IPS-11a (cell line): Measurements from ENCODE around the gene LMAN1.

Source experiments
- H3K4me3 ChIP-seq: one replicate; pipeline ENCODE4 v1.5.1; 2013; ENCODE audit warnings: low read depth, low read length, control low read depth

The LMAN1 gene

GRCh38 chr18:59358712-59359575 is at the start of gene LMAN1:
Gene LMAN1, minus strand, starts transcription at chr18:59359265. Its CDS starts 21 bp downstream, at chr18:59359244.
- H3K4me3 ChIP-seq = peak within 1 kb of the TSS; percentile 82

GRCh38 chr18:59402432-59403090 is 43.5 kb upstream of the LMAN1 start:
- H3K4me3 ChIP-seq = no peak overlapping the region

GRCh38 chr18:59400407-59400806 is 41.3 kb upstream of the LMAN1 start:
- H3K4me3 ChIP-seq = no peak overlapping the region

GRCh38 chr18:59395226-59396175 is 36.4 kb upstream of the LMAN1 start:
- H3K4me3 ChIP-seq = no peak overlapping the region

- no peak overlapping the region for H3K4me3 ChIP-seq
Measured at GRCh38 chr18:59393381-59393780, 34.3 kb upstream of the LMAN1 start.

- no peak overlapping the region for H3K4me3 ChIP-seq
Measured at GRCh38 chr18:59388817-59389216, 29.8 kb upstream of the LMAN1 start.

GRCh38 chr18:59387687-59388565 is 28.9 kb upstream of the LMAN1 start:
- H3K4me3 ChIP-seq = no peak overlapping the region

- no peak overlapping the region for H3K4me3 ChIP-seq
Measured at GRCh38 chr18:59386909-59387686, 28.0 kb upstream of the LMAN1 start.

- no peak overlapping the region for H3K4me3 ChIP-seq
Measured at GRCh38 chr18:59385191-59385590, 26.1 kb upstream of the LMAN1 start.

- no peak overlapping the region for H3K4me3 ChIP-seq
Measured at GRCh38 chr18:59383851-59384250, 24.8 kb upstream of the LMAN1 start.

- H3K4me3 ChIP-seq = no peak overlapping the region
Measured at GRCh38 chr18:59382383-59382782, 23.3 kb upstream of the LMAN1 start.

GRCh38 chr18:59381949-59382348 is 22.9 kb upstream of the LMAN1 start:
- no peak overlapping the region for H3K4me3 ChIP-seq

GRCh38 chr18:59380706-59381105 is 21.6 kb upstream of the LMAN1 start:
- no peak overlapping the region for H3K4me3 ChIP-seq

- H3K4me3 ChIP-seq = no peak overlapping the region
Measured at GRCh38 chr18:59379772-59380522, 20.9 kb upstream of the LMAN1 start.

- no peak overlapping the region for H3K4me3 ChIP-seq
Measured at GRCh38 chr18:59377613-59378337, 18.7 kb upstream of the LMAN1 start.

- no peak overlapping the region for H3K4me3 ChIP-seq
Measured at GRCh38 chr18:59376351-59376935, 17.4 kb upstream of the LMAN1 start.

GRCh38 chr18:59374128-59374527 is 15.1 kb upstream of the LMAN1 start:
- no peak overlapping the region for H3K4me3 ChIP-seq

- H3K4me3 ChIP-seq = no peak overlapping the region
Measured at GRCh38 chr18:59372975-59373374, 13.9 kb upstream of the LMAN1 start.
